HepG2 (cell line): ENCODE measurements around the gene FAM162A. TPM values are rescaled to one million over a fixed set of nuclear protein-coding genes. Genes with fewer than 3 reads are reported as not detected.

Experiments
- ELF1 ChIP-seq: sonication (generic); formaldehyde crosslinking; IDR thresholded peaks from 2 replicates; pipeline ENCODE4 v1.4.0; 2020; ENCODE audit warnings: missing genetic modification reagents
- HOXA9 ChIP-seq: sonication (generic); formaldehyde crosslinking; IDR thresholded peaks from 2 replicates; pipeline ENCODE4 v1.8.1; 2022; ENCODE audit warnings: missing genetic modification reagents, mild to moderate bottlenecking, moderate library complexity, borderline replicate concordance
- MEIS1 ChIP-seq: sonication (generic); formaldehyde crosslinking; IDR thresholded peaks from 2 replicates; pipeline ENCODE4 v1.9.0; 2021; ENCODE audit warnings: mild to moderate bottlenecking, missing genetic modification reagents, moderate library complexity, borderline replicate concordance
- MXI1 ChIP-seq: IDR thresholded peaks from 3 replicates; pipeline ENCODE4 v1.6.1; 2012; ENCODE audit warnings: low read depth, low read length, inconsistent platforms, borderline replicate concordance
- NR2F2 ChIP-seq: IDR thresholded peaks from 2 replicates; pipeline ENCODE4 v1.6.1; 2012; ENCODE audit warnings: low read depth, inconsistent platforms, borderline replicate concordance
- NR3C1 ChIP-seq: sonication (generic); formaldehyde crosslinking; IDR thresholded peaks from 2 replicates; pipeline ENCODE4 v1.4.0; 2020; ENCODE audit warnings: missing genetic modification reagents
- RARA ChIP-seq: IDR thresholded peaks from 2 replicates; pipeline ENCODE4 v1.6.1; 2016; ENCODE audit warnings: missing genetic modification reagents, missing compliant biosample characterization
- RBFOX2 ChIP-seq: fragments of 200-400 bp; formaldehyde crosslinking; IDR thresholded peaks from 2 replicates; pipeline ENCODE4 v1.6.1; 2017; ENCODE audit warnings: low read depth, mild to moderate bottlenecking, low read length
- SMYD3 ChIP-seq: sonication (generic); formaldehyde crosslinking; IDR thresholded peaks from 2 replicates; pipeline ENCODE4 v1.8.1; 2023; ENCODE audit warnings: mild to moderate bottlenecking, missing genetic modification reagents
- SP1 ChIP-seq, 2 experiments: fragments of 450-650 bp in 1 of 2; sonication (generic) in 1 of 2; formaldehyde crosslinking in 1 of 2; IDR thresholded peaks; 2 replicates each; pipeline versions ENCODE4 v1.4.0 to v1.6.1; 2016 to 2020; ENCODE audit warnings: missing genetic modification reagents in 1 of 2
- SRSF4 ChIP-seq: fragments of 200-400 bp; formaldehyde crosslinking; IDR thresholded peaks from one replicate; pipeline ENCODE4 v1.6.1; 2018; ENCODE audit warnings: mild to moderate bottlenecking, low read depth, low read length, moderate library complexity; ENCODE audit not compliant: poor library complexity, severe bottlenecking
- SUZ12 ChIP-seq: fragments of 150-350 bp; IDR thresholded peaks from 2 replicates; pipeline ENCODE4 v1.6.1; 2014; ENCODE audit warnings: low read depth, low read length
- TOPORS ChIP-seq: sonication (generic); formaldehyde crosslinking; IDR thresholded peaks from 2 replicates; pipeline ENCODE4 v1.8.0; 2023; ENCODE audit warnings: mild to moderate bottlenecking, missing genetic modification reagents
- ZBTB1 ChIP-seq: sonication (generic); formaldehyde crosslinking; IDR thresholded peaks from 2 replicates; pipeline ENCODE4 v1.4.0; 2020; ENCODE audit warnings: missing genetic modification reagents, borderline replicate concordance
- ZMYM3 ChIP-seq: sonication (generic); formaldehyde crosslinking; IDR thresholded peaks from 2 replicates; pipeline ENCODE4 v1.5.1; 2020; ENCODE audit warnings: mild to moderate bottlenecking, missing genetic modification reagents
- ZNF232 ChIP-seq: sonication (generic); formaldehyde crosslinking; IDR thresholded peaks from 2 replicates; pipeline ENCODE4 v1.4.0; 2020; ENCODE audit warnings: missing genetic modification reagents, borderline replicate concordance
- ZNF552 ChIP-seq: sonication (generic); formaldehyde crosslinking; IDR thresholded peaks from 2 replicates; pipeline ENCODE4 v1.9.0; 2022; ENCODE audit warnings: missing genetic modification reagents, mild to moderate bottlenecking, borderline replicate concordance
- ZNF556 ChIP-seq: sonication (generic); formaldehyde crosslinking; IDR thresholded peaks from 2 replicates; pipeline ENCODE4 v1.4.0; 2020; ENCODE audit warnings: mild to moderate bottlenecking, missing genetic modification reagents, borderline replicate concordance
- ZNF629 ChIP-seq: sonication (generic); formaldehyde crosslinking; conservative IDR thresholded peaks from 2 replicates; pipeline ENCODE4 v1.5.0; 2020; ENCODE audit warnings: missing genetic modification reagents
- ZNF737 ChIP-seq: sonication (generic); formaldehyde crosslinking; IDR thresholded peaks from 2 replicates; pipeline ENCODE4 v1.5.0; 2020; ENCODE audit warnings: missing genetic modification reagents, mild to moderate bottlenecking, borderline replicate concordance
- polyA plus RNA-seq, 8 experiments: library from polyadenylated mRNA; depleted of rRNA in 3 of 8; stranded (reverse) in 7 of 8; unstranded in 1 of 8; fragments of >200 nt; fragmentation: Illumina TruSeq in 4 of 8; extraction: Trizol in 4 of 8; gene quantifications; 2 replicates each; pipeline versions ENCODE4 v1.2.1 to v1.2.3, GENCODE V29; 2011 to 2016; ENCODE audit warnings: low read depth in 4 of 8, missing spikeins in 1 of 8, mixed read lengths in 1 of 8; ENCODE audit not compliant: insufficient read depth in 1 of 8
- total RNA-seq, 5 experiments: library from RNA; depleted of rRNA; stranded (reverse); fragments of >200 nt; fragmentation: Illumina TruSeq; extraction: Trizol; gene quantifications; 2 replicates each; pipeline ENCODE4 v1.2.3, GENCODE V29; 2016; ENCODE audit warnings: low read depth in 1 of 5
- TF ChIP-seq, protein P1 (sequence below): sonication (generic); formaldehyde crosslinking; IDR thresholded peaks from 2 replicates; pipeline ENCODE4 v1.8.1; 2023; ENCODE audit warnings: missing genetic modification reagents, inconsistent platforms, borderline replicate concordance
- TF ChIP-seq, protein P2 (sequence below): sonication (generic); formaldehyde crosslinking; IDR thresholded peaks from 2 replicates; pipeline ENCODE4 v1.8.1; 2023; ENCODE audit warnings: mild to moderate bottlenecking, inconsistent platforms, moderate library complexity, missing genetic modification reagents, borderline replicate concordance
- TF ChIP-seq, protein P3 (sequence below), 2 experiments: sonication (generic) in 1 of 2; formaldehyde crosslinking in 1 of 2; IDR thresholded peaks; 2 replicates each; pipeline versions ENCODE4 v1.5.1 to v1.6.1; 2011 to 2020; ENCODE audit warnings: borderline replicate concordance in 1 of 2, low read depth in 1 of 2, low read length in 1 of 2, mild to moderate bottlenecking in 1 of 2, missing genetic modification reagents in 1 of 2, moderate library complexity in 1 of 2

FAM162A gene
- total and polyA plus RNA-seq, 2 of the 13 experiments (the other 11 are each of a cell fraction or from before 2014, with no cell fraction given): 115 to 155 TPM

DNA sequence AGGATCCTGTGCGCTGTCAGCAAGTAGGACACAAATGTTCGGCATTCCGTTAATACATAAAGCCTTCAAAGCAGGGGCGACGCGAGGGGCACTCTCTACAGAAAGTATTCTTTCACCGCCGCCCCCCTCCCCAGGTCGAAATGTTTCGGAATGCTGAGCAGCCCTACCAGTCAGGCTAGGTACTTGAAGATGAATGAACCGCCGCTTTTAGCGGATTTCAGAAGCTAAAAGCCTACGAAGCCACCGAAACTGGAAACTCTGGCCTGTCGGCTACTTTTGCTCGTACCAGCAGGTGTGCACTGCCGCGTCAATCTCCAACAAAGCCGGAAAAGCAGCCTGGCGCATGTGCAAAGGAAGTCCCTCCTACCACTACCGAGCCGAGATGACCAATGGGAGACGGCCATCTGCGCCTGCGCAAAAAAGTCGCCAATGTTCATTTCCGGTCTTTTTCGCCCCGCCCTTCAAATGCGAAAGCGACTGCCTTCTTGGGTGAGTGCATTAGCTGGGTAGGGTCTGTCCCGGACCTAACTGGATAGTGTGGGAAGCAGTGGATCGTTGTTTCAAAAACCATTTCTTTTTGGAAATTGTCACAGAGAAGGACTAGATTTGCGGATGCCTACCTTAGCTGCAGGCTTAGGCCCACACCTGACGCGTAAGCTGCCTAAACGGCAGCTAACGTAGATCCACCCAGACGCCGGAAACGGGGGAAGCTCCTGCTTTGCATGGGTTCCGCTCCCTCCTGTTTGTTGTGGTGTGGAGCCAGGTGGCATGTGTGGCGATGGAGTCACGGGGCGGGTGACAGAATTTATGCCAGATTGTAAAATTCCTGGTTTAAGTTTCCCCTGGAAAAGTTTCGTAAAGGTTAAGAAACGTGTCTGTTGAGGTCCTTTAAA, 32.0 kb downstream of the FAM162A start, which contains the start of gene WDR5B (continued):
- no peak for TF ChIP-seq HOXA9 (CRISPR knock-in tag)
- peak; percentile 93 for TF ChIP-seq MXI1
- peak; percentile 92 for TF ChIP-seq ELF1 (CRISPR knock-in tag)
- peak; percentile 26; the same call in 1 of the 2 replicates for TF ChIP-seq RARA (CRISPR knock-in tag)
- TF ChIP-seq MEIS1: no peak
- TF ChIP-seq, protein P1, sequence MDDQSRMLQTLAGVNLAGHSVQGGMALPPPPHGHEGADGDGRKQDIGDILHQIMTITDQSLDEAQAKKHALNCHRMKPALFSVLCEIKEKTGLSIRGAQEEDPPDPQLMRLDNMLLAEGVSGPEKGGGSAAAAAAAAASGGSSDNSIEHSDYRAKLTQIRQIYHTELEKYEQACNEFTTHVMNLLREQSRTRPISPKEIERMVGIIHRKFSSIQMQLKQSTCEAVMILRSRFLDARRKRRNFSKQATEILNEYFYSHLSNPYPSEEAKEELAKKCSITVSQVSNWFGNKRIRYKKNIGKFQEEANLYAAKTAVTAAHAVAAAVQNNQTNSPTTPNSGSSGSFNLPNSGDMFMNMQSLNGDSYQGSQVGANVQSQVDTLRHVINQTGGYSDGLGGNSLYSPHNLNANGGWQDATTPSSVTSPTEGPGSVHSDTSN (CRISPR knock-in tag): no peak
- TF ChIP-seq ZNF552 (CRISPR knock-in tag): 0 out of 2 replicates have a peak, but pooled peaks have one; percentile 56
- TF ChIP-seq SP1 (IDR thresholded peaks at IDR 0.05): no peak
- no peak for TF ChIP-seq SP1 (CRISPR knock-in tag; IDR thresholded peaks at IDR 0.05)
- TF ChIP-seq ZNF737 (CRISPR knock-in tag): no peak
- no peak for TF ChIP-seq TOPORS (CRISPR knock-in tag)
- no peak for TF ChIP-seq NR3C1 (CRISPR knock-in tag)
- TF ChIP-seq RBFOX2: peak; percentile 52
- TF ChIP-seq ZBTB1 (CRISPR knock-in tag): no peak
- peak; percentile 88 for TF ChIP-seq ZNF232
- TF ChIP-seq ZNF629 (CRISPR knock-in tag): no peak; the same call in 1 of the 2 replicates
- peak; percentile 39; the same call in 1 of the 2 replicates for TF ChIP-seq NR2F2
- TF ChIP-seq, protein P2, sequence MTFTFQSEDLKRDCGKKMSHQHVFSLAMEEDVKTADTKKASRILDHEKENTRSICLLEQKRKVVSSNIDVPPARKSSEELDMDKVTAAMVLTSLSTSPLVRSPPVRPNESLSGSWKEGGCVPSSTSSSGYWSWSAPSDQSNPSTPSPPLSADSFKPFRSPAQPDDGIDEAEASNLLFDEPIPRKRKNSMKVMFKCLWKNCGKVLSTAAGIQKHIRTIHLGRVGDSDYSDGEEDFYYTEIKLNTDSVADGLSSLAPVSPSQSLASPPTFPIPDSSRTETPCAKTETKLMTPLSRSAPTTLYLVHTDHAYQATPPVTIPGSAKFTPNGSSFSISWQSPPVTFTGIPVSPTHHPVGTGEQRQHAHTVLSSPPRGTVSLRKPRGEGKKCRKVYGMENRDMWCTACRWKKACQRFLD (CRISPR knock-in tag): 0 out of 2 replicates have a peak, but pooled peaks have one; percentile 26
- no peak for TF ChIP-seq SMYD3
- TF ChIP-seq ZMYM3 (CRISPR knock-in tag): no peak
- no peak for TF ChIP-seq SRSF4
- no peak for TF ChIP-seq SUZ12
- TF ChIP-seq, protein P3, sequence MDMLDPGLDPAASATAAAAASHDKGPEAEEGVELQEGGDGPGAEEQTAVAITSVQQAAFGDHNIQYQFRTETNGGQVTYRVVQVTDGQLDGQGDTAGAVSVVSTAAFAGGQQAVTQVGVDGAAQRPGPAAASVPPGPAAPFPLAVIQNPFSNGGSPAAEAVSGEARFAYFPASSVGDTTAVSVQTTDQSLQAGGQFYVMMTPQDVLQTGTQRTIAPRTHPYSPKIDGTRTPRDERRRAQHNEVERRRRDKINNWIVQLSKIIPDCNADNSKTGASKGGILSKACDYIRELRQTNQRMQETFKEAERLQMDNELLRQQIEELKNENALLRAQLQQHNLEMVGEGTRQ (IDR thresholded peaks at IDR 0.05; ENCODE audit: low read depth, low read length): no peak
- TF ChIP-seq, protein P3 (CRISPR knock-in tag; IDR thresholded peaks at IDR 0.05; ENCODE audit: borderline replicate concordance): no peak
- peak; percentile 50; the same call in 1 of the 2 replicates for TF ChIP-seq ZNF556 (CRISPR knock-in tag)
